ENCODE measurements around the gene SMC3. TPM values are rescaled to one million over a fixed set of nuclear protein-coding genes. Genes with fewer than 3 reads are reported as not detected.

The SMC3 gene
- polyA plus RNA-seq, 2 of the 4 experiments (the other 2 are of a cell fraction): 59.5 to 60.5 TPM

DNA sequence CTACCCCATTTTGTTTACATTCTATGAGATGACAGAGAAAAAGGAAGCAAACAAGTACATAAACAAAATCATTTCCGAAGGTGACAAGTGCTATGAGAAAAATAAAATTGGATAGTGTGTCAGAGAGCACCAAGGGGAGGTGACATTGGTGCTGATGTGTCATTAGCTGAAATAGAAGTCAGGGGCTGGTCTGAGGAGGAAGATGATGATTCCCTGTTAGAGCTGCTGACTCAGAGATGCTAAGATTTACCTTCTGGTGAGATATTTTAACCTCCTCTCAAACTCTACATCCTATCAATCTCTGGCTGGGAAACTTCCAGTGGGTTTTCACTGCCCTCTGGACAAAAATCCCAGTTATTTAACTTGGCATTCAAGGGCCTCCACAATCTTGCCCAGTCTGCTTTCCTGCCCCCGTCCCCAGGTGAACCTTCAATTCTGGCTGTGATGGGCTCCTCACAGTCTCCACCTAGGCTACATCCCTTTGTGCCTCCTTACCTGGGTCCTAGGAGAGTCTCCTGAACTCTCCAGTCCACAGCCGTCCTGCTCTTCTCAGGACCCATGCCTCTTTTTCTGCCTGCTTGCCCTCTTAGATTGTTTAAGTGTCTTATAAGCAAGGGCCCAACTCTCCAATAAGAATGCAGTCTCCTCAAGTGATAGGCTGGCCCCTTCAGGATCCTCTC, 43.2 kb upstream of the SMC3 start (continued):
- TF ChIP-seq, protein P1, sequence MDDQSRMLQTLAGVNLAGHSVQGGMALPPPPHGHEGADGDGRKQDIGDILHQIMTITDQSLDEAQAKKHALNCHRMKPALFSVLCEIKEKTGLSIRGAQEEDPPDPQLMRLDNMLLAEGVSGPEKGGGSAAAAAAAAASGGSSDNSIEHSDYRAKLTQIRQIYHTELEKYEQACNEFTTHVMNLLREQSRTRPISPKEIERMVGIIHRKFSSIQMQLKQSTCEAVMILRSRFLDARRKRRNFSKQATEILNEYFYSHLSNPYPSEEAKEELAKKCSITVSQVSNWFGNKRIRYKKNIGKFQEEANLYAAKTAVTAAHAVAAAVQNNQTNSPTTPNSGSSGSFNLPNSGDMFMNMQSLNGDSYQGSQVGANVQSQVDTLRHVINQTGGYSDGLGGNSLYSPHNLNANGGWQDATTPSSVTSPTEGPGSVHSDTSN (IDR thresholded peaks at IDR 0.05): no peak
- 0 out of 2 replicates have a peak, but pooled peaks have one; percentile 10 for TF ChIP-seq TP53 (CRISPR knock-in tag; IDR thresholded peaks at IDR 0.05)
- TF ChIP-seq FOSB (CRISPR knock-in tag; IDR thresholded peaks at IDR 0.05): peak; percentile 10; the same call in 1 of the 2 replicates
- no peak for TF ChIP-seq HEYL (CRISPR knock-in tag; IDR thresholded peaks at IDR 0.05)
- TF ChIP-seq, protein P2, sequence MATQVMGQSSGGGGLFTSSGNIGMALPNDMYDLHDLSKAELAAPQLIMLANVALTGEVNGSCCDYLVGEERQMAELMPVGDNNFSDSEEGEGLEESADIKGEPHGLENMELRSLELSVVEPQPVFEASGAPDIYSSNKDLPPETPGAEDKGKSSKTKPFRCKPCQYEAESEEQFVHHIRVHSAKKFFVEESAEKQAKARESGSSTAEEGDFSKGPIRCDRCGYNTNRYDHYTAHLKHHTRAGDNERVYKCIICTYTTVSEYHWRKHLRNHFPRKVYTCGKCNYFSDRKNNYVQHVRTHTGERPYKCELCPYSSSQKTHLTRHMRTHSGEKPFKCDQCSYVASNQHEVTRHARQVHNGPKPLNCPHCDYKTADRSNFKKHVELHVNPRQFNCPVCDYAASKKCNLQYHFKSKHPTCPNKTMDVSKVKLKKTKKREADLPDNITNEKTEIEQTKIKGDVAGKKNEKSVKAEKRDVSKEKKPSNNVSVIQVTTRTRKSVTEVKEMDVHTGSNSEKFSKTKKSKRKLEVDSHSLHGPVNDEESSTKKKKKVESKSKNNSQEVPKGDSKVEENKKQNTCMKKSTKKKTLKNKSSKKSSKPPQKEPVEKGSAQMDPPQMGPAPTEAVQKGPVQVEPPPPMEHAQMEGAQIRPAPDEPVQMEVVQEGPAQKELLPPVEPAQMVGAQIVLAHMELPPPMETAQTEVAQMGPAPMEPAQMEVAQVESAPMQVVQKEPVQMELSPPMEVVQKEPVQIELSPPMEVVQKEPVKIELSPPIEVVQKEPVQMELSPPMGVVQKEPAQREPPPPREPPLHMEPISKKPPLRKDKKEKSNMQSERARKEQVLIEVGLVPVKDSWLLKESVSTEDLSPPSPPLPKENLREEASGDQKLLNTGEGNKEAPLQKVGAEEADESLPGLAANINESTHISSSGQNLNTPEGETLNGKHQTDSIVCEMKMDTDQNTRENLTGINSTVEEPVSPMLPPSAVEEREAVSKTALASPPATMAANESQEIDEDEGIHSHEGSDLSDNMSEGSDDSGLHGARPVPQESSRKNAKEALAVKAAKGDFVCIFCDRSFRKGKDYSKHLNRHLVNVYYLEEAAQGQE (IDR thresholded peaks at IDR 0.05): 0 out of 2 replicates have a peak, but pooled peaks have one; percentile 4
- no peak for TF ChIP-seq POLR2A (IDR thresholded peaks at IDR 0.05; ENCODE audit: low read length)

DNA sequence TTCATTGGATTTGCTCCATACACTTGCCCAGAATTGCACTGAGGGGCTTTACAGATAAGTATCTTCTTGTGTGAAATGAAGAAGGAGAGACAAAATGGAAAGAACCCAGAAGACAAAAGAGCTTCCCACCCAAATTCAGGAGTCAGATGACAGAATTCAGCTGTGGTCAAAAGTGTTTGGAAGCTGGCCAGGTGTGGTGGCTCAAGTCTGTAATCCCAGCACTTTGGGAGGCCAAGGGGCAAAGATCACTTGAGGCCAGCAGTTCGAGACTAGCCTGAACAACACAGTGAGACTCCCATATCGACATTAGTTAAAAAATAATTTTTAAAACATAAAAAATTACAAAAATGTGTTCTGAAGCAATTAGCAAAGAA, 42.6 kb upstream of the SMC3 start:
- ATAC-seq: no peak
- no peak overlapping the region; the same call in 2 of the 3 replicates for H3K4me2 ChIP-seq
- 81% methylated on average over 2 of the region's 2 CpGs for WGBS (ENCODE audit: missing lambda C conversion rate)
- peaks cover 80% of the 10 kb centered on the region for H3K4me1 ChIP-seq
- H3K4me3 ChIP-seq: no peak overlapping the region
- ChIA-PET POLR2A (no interaction called here), CTCF (no interaction called here)
- no peak for DNase-seq (ENCODE audit: low read depth in 1 of 2, low spot score in 1 of 2)
- TF ChIP-seq EHF (CRISPR knock-in tag; IDR thresholded peaks at IDR 0.05): no peak
- TF ChIP-seq RARB (CRISPR knock-in tag; IDR thresholded peaks at IDR 0.05): no peak
- TF ChIP-seq CHD2 (IDR thresholded peaks at IDR 0.05; ENCODE audit: low read length, partially characterized antibody): no peak
- TF ChIP-seq GATA3 (IDR thresholded peaks at IDR 0.05; ENCODE audit: borderline replicate concordance): no peak
- TF ChIP-seq CBX2 (IDR thresholded peaks at IDR 0.05; ENCODE audit: borderline replicate concordance, low read depth): no peak
- no peak for TF ChIP-seq TP53 (CRISPR knock-in tag; IDR thresholded peaks at IDR 0.05)
- H3K27ac ChIP-seq: peak overlapping the region in 1 of 2 experiments; percentile 77; a peak in 4 of 6 replicates
- no peak for FAIRE-seq
- H3K9me3 ChIP-seq: no peaks in the 10 kb centered on the region

DNA sequence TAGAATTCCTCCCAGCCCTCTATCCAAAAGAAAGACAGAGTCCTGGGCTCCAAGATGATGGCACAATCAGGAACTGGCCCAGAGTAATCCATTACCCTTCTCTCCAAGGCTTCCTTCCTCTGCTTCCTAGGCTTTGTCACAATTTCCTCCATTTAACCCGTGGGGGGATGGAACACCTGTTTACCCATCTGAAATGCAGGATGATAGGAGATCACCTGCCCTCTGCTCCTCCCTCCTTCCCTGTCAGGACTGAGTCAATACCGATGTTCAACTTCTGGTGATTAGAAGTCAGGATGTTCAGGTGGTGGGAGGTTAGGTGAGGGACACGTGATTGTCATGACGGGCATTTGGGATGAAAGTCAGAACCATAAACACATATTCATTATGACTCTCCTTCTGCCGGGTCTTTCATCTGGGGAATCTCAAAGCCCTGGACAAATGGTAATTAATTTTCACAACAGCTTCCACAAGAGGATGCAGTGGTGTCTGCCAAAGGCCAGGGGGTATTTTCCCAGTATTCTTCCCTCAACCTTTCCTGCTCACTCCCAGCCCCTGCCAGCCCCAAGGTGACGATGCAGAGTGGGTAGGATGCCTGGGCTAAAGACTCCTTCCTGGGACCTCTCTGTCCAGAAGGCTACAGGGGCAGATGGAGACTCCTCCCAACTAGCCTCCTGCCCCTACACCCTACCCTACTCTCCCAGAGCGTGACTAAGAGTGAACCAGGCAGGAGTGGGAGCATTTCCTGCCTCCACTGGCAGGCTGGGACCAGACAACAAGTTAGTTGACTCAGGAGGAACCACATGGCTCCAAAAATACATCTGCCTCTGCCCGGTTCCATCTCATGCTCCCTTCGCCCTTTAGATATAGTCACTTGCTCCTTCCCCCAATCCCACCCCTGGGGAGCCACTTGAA, 41.9 kb upstream of the SMC3 start:
- ATAC-seq: peak; percentile 9 to 13; a peak in 5 of 6 replicates
- H3K4me1 ChIP-seq: peaks cover 83% of the 10 kb centered on the region
- CTCF ChIA-PET: no interaction called here
- no peak for TF ChIP-seq CHD2 (IDR thresholded peaks at IDR 0.05; ENCODE audit: low read length, partially characterized antibody)
- TF ChIP-seq RARB (CRISPR knock-in tag; IDR thresholded peaks at IDR 0.05): no peak; the same call in 1 of the 2 replicates
- no peak for TF ChIP-seq PHF8 (IDR thresholded peaks at IDR 0.05; ENCODE audit: borderline replicate concordance, low read depth)
- TF ChIP-seq, protein P3, sequence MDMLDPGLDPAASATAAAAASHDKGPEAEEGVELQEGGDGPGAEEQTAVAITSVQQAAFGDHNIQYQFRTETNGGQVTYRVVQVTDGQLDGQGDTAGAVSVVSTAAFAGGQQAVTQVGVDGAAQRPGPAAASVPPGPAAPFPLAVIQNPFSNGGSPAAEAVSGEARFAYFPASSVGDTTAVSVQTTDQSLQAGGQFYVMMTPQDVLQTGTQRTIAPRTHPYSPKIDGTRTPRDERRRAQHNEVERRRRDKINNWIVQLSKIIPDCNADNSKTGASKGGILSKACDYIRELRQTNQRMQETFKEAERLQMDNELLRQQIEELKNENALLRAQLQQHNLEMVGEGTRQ (IDR thresholded peaks at IDR 0.05): no peak
- TF ChIP-seq EHF (CRISPR knock-in tag; IDR thresholded peaks at IDR 0.05): no peak
- peak; percentile 47 for TF ChIP-seq POLR2AphosphoS2 (conservative IDR thresholded peaks at IDR 0.05; ENCODE audit: low read length)
- no peak for TF ChIP-seq JUNB (IDR thresholded peaks at IDR 0.05)
- TF ChIP-seq, protein P4, sequence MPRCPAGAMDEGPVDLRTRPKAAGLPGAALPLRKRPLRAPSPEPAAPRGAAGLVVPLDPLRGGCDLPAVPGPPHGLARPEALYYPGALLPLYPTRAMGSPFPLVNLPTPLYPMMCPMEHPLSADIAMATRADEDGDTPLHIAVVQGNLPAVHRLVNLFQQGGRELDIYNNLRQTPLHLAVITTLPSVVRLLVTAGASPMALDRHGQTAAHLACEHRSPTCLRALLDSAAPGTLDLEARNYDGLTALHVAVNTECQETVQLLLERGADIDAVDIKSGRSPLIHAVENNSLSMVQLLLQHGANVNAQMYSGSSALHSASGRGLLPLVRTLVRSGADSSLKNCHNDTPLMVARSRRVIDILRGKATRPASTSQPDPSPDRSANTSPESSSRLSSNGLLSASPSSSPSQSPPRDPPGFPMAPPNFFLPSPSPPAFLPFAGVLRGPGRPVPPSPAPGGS (IDR thresholded peaks at IDR 0.05): no peak
- TF ChIP-seq, protein P5, sequence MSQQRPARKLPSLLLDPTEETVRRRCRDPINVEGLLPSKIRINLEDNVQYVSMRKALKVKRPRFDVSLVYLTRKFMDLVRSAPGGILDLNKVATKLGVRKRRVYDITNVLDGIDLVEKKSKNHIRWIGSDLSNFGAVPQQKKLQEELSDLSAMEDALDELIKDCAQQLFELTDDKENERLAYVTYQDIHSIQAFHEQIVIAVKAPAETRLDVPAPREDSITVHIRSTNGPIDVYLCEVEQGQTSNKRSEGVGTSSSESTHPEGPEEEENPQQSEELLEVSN (IDR thresholded peaks at IDR 0.05; ENCODE audit: borderline replicate concordance, low read depth): no peak
- TF ChIP-seq CBX8 (IDR thresholded peaks at IDR 0.05): no peak
- TF ChIP-seq, protein P1 (IDR thresholded peaks at IDR 0.05): no peak
- TF ChIP-seq, protein P6, sequence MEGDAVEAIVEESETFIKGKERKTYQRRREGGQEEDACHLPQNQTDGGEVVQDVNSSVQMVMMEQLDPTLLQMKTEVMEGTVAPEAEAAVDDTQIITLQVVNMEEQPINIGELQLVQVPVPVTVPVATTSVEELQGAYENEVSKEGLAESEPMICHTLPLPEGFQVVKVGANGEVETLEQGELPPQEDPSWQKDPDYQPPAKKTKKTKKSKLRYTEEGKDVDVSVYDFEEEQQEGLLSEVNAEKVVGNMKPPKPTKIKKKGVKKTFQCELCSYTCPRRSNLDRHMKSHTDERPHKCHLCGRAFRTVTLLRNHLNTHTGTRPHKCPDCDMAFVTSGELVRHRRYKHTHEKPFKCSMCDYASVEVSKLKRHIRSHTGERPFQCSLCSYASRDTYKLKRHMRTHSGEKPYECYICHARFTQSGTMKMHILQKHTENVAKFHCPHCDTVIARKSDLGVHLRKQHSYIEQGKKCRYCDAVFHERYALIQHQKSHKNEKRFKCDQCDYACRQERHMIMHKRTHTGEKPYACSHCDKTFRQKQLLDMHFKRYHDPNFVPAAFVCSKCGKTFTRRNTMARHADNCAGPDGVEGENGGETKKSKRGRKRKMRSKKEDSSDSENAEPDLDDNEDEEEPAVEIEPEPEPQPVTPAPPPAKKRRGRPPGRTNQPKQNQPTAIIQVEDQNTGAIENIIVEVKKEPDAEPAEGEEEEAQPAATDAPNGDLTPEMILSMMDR (IDR thresholded peaks at IDR 0.05): no peak
- peak; percentile 27; the same call in 1 of the 2 replicates for TF ChIP-seq TP53 (CRISPR knock-in tag; IDR thresholded peaks at IDR 0.05)
- TF ChIP-seq TFCP2L1 (CRISPR knock-in tag; IDR thresholded peaks at IDR 0.05): no peak

More for the DNA sequence above, 41.9 kb upstream of the SMC3 start:
- 72% methylated on average over 9 of the region's 9 CpGs for WGBS (ENCODE audit: missing lambda C conversion rate)
- FAIRE-seq (no peak), DNase-seq (ENCODE audit: low read depth in 1 of 2, low spot score in 1 of 2) (peak in 1 of 2 experiments; percentile 63)
- H3K9me3 ChIP-seq: no peaks in the 10 kb centered on the region
- H3K4me2 ChIP-seq: peak overlapping the region; percentile 19; the same call in 1 of the 3 replicates
- H3K4me3 ChIP-seq: no peak overlapping the region
- H3K27ac ChIP-seq: peak overlapping the region; percentile 35 to 77; a peak in 5 of 6 replicates
- POLR2A ChIA-PET: no interaction called here
